ENCODE data around the gene TCF15.
"Not testable (repeated sequence)": the region's sequence is repeated elsewhere in the genome, so short reads cannot be mapped to it uniquely, and the experiment has no call there.

Gene TCF15

GRCh38 chr20:608970-609369, 1.1 kb downstream of the TCF15 start:
- no peak for DNase-seq

GRCh38 chr20:607476-607875, 2.6 kb downstream of the TCF15 start:
- DNase-seq, result no peak

GRCh38 chr20:605237-605636, 4.9 kb downstream of the TCF15 start:
- no peak for DNase-seq

- DNase-seq, result no peak
These were observed 6.9 kb downstream of the TCF15 start for GRCh38 chr20:603116-603640.

GRCh38 chr20:602111-602970, 7.8 kb downstream of the TCF15 start:
- DNase-seq, result no peak

GRCh38 chr20:600736-601135, 9.4 kb downstream of the TCF15 start:
- DNase-seq, result no peak

- no peak for DNase-seq
These were observed 10.0 kb downstream of the TCF15 start for GRCh38 chr20:600141-600540.

- DNase-seq, result no peak
These were observed 11.8 kb downstream of the TCF15 start for GRCh38 chr20:598133-598850.

- DNase-seq, result no peak
These were observed 12.5 kb downstream of the TCF15 start for GRCh38 chr20:597560-597959.

- no peak for DNase-seq
These were observed 14.5 kb downstream of the TCF15 start for GRCh38 chr20:595330-596308.

- no peak for DNase-seq
These were observed 17.6 kb downstream of the TCF15 start for GRCh38 chr20:592506-592905.

- no peak for DNase-seq
These were observed 18.2 kb downstream of the TCF15 start for GRCh38 chr20:591941-592340.

GRCh38 chr20:588932-589672, 21.0 kb downstream of the TCF15 start:
- no peak for DNase-seq

- DNase-seq, result no peak
These were observed 21.6 kb downstream of the TCF15 start for GRCh38 chr20:588476-588875.

- DNase-seq, result no peak
These were observed 25.2 kb downstream of the TCF15 start for GRCh38 chr20:584971-585301.

GRCh38 chr20:584161-584970, 25.7 kb downstream of the TCF15 start:
- DNase-seq, result no peak

GRCh38 chr20:582204-582603, 27.9 kb downstream of the TCF15 start:
- no peak for DNase-seq

GRCh38 chr20:578940-579690, 31.0 kb downstream of the TCF15 start:
- not testable (repeated sequence) for DNase-seq

- no peak for DNase-seq
These were observed 32.8 kb downstream of the TCF15 start for GRCh38 chr20:577167-577791.

- no peak for DNase-seq
These were observed 34.0 kb downstream of the TCF15 start for GRCh38 chr20:576156-576555.

Measured in NK-92 treated with Interleukin-12 subunit alpha and Interleukin-12 subunit beta, amount 100 ng/mL, for 24 hours (cell line).